ENCODE results near the gene ALLC.

- TF ChIP-seq POLR2A (IDR thresholded peaks at IDR 0.05; ENCODE audit: low read depth, low read length), result no peak
- no peak for TF ChIP-seq POLR2AphosphoS5 (IDR thresholded peaks at IDR 0.05; ENCODE audit: low read depth, low read length)
Measured at GRCh38 chr2:3669656-3670055, 11.7 kb downstream of the ALLC start.
